Activated CD8-positive, alpha-beta memory T cell treated with anti-CD3 and anti-CD28 coated beads, Interleukin-2, amount 10 ng/mL, durations not matched to agents 7 days and 5 days (primary cell): ENCODE results near the gene XIRP1. TPM values are rescaled to one million over a fixed set of nuclear protein-coding genes. Genes with fewer than 3 reads are reported as not detected.
A peak's percentile ranks its signal among the peaks of the same experiment; 100 is the strongest.
"Not testable (repeated sequence)": the region's sequence is repeated elsewhere in the genome, so short reads cannot be mapped to it uniquely, and the experiment has no call there.

Source experiments
- ATAC-seq: fragments of 150-1000 bp; cut with Tn5 transposase; one replicate; pipeline ENCODE4 v1.10.0; 2021; ENCODE audit warnings: moderate library complexity
- CTCF ChIA-PET: fragments of 350-600 bp; sonication (Branson Sonifier 250); formaldehyde crosslinking; loops from one replicate; lab custom pipeline; 2021; ENCODE audit warnings: antibody characterized with exemption; lab: Charles Lee
- DNase-seq: peaks from one replicate; pipeline ENCODE4 v3.0.0-alpha.2; 2020
- H3K27ac Mint-ChIP-seq: one replicate; pipeline ENCODE4 v1.8.0; 2021; ENCODE audit warnings: mild to moderate bottlenecking, mixed read lengths
- H3K27me3 Mint-ChIP-seq: one replicate; pipeline ENCODE4 v1.8.0; 2021; ENCODE audit warnings: mixed read lengths
- H3K36me3 Mint-ChIP-seq: one replicate; pipeline ENCODE4 v1.8.0; 2021; ENCODE audit warnings: mild to moderate bottlenecking, mixed read lengths
- H3K4me1 Mint-ChIP-seq: one replicate; pipeline ENCODE4 v1.8.0; 2021; ENCODE audit warnings: mixed read lengths
- H3K4me3 Mint-ChIP-seq: one replicate; pipeline ENCODE4 v1.8.0; 2021; ENCODE audit warnings: mild to moderate bottlenecking, moderate library complexity, mixed read lengths
- H3K9me3 Mint-ChIP-seq: one replicate; pipeline ENCODE4 v1.8.0; 2022; ENCODE audit warnings: low read depth, mixed read lengths
- total RNA-seq, 2 experiments: library from RNA; stranded (reverse); gene quantifications; one replicate each; pipeline ENCODE4 v1.2.3, GENCODE V29; 2021

XIRP1 gene
- total RNA-seq, 2 experiments from 2014 or later = 0.06 to 1.0 TPM

DNA sequence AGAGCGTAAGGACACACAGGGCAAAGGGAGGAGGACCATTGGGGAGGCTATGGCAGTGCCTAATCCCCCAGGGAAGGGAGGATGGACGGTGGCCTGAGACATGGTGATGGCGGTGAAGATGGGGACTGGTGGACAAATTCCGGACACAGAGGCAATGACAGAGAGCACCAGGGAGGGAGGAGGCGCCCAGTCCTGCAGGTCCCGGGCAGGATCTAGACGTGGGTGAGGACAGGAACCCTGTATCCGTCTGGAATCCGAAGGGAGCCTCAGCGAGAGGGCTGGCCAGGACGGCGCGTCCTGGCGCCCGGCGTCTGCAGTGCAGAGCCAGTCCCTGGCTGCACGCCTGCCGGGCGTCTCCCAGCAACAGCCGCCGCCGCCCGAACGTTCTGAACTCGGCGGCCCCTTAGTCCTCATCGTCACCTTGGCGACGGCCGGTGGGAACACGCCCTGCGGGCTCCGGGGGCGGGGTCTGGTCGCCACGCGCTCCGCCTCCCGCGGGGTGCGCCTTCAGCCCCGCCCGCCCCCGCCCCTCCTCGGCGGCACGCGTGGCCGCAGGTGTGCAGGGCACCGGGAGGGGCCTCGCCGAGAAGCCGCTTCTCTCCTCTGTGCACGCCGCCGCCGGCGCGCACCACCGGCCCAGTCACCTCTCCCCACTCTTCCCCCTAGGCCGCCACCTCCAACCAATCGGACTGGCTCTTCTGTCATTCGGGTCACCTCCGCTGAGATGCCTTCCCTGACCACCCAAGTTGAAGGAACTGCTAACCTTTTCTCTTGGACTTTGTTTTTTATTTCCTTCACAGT is 11.6 kb downstream of the XIRP1 start:
- Mint-ChIP-seq H3K9me3 (no peaks in the 10 kb centered on the region), H3K4me3 (peak overlapping the region; percentile 80), H3K27ac (peak overlapping the region; percentile 79), H3K36me3 (peaks cover 4% of the 10 kb centered on the region), H3K4me1 (peaks cover 44% of the 10 kb centered on the region), H3K27me3 (no peaks in the 10 kb centered on the region)
- CTCF ChIA-PET = interaction anchor here (1.0 to 16.2 kb wide), 4 partner anchors 9 to 111 kb away, joined by 5 to 389 read pairs (median 24); no protein-coding TSS in a partner anchor
- ATAC-seq = peak; percentile 89
- peak; percentile 93 for DNase-seq

DNA sequence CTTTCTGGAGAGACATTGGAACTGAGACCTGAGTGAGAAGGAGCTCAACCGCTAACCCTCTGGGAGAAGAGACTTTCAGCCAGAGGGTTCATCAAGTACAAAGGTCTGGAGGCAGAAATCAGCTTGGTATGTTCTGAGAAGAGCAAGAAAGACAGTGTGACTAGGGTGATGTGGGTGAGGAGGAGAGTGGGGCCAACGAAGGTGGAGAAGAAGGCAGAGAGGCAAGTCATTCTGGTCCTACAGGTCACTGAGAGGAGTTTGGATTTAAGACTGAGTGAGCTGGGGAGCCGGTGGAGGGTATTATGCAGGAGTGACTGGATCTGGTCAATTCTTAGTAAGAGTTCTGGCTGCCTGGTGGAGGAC is 12.2 kb downstream of the XIRP1 start:
- Mint-ChIP-seq H3K36me3 (peaks cover 6% of the 10 kb centered on the region), H3K4me3 (peak overlapping the region; percentile 80), H3K4me1 (peaks cover 44% of the 10 kb centered on the region), H3K27ac (peak overlapping the region; percentile 79), H3K9me3 (no peaks in the 10 kb centered on the region), H3K27me3 (no peaks in the 10 kb centered on the region)
- peak; percentile 0 for ATAC-seq
- DNase-seq = no peak
- CTCF ChIA-PET = interaction anchor here (0.7 to 3.7 kb wide), 6 partner anchors 10 to 112 kb away, joined by 3 to 26 read pairs (median 6); partner anchors contain the start of genes GORASP1 and TTC21A

DNA sequence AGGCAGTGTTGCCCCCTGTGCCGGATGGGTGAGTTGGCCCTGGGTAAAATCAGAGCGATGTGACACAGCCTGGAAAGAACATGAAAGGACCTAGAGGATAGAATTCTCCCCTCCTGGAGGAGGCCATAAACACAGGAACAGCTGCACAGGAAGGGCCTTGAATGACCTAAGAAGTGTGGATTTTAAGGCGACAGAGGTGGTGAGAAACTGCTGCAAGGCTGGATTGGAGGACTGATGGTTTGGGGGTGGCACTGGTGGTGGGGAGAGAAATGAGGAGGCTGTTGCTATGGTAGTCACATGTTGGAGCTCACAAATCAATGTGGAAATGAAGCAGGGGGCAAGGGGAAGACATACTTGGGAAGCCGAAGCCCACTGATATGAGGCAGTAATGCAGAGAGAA is 13.8 kb downstream of the XIRP1 start:
- Mint-ChIP-seq H3K27ac (peak overlapping the region; percentile 68), H3K27me3 (no peaks in the 10 kb centered on the region), H3K4me1 (peaks cover 44% of the 10 kb centered on the region), H3K36me3 (peaks cover 8% of the 10 kb centered on the region), H3K4me3 (peak overlapping the region; percentile 27), H3K9me3 (peaks cover 2% of the 10 kb centered on the region)
- DNase-seq = peak; percentile 49
- CTCF ChIA-PET = interaction anchor here (0.9 to 3.7 kb wide), 7 partner anchors 11 to 113 kb away, joined by 3 to 26 read pairs (median 4); no protein-coding TSS in a partner anchor
- ATAC-seq = no peak

DNA sequence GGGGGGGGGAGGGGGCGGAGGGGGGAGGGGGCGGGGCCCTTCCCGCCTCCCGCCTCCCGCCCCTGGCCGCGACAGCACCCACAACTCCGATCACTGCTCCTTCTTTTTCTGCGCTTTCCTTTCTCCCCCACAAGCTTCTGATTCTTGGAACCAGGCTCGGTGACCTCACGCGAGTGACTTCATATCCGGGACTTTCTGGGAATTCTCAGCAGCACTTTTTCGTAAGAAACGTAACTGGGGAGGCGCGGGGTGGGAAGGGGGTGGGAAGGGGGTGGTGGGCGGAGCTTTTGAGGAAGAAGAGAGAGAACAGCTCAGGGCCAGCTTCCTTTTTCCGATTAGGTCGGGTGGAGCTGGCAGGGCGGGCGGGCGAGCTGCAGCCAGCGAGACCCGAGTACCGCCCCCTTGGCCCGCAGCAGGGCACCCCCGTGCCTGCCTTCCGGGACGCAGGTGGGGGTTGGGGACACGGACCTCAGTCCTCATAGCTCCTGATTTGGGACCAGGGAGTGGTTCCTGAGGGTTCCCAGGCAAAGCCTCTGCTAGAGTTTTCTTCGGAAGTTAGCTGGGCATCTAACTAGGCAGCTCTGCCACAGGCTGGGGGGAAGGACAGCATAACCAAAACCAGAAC is 14.6 kb downstream of the XIRP1 start:
- H3K27me3 Mint-ChIP-seq = no peaks in the 10 kb centered on the region
- CTCF ChIA-PET = interaction anchor here (0.6 to 3.7 kb wide), 7 partner anchors 10 to 114 kb away, joined by 3 to 26 read pairs (median 3); no protein-coding TSS in a partner anchor
- H3K9me3 Mint-ChIP-seq = peaks cover 2% of the 10 kb centered on the region
- H3K36me3 Mint-ChIP-seq = peaks cover 8% of the 10 kb centered on the region
- DNase-seq (peak; percentile 83), ATAC-seq (peak; percentile 54)
- H3K4me1 Mint-ChIP-seq = peaks cover 44% of the 10 kb centered on the region
- H3K27ac Mint-ChIP-seq = peak overlapping the region; percentile 75
- H3K4me3 Mint-ChIP-seq = peak overlapping the region; percentile 67

DNA sequence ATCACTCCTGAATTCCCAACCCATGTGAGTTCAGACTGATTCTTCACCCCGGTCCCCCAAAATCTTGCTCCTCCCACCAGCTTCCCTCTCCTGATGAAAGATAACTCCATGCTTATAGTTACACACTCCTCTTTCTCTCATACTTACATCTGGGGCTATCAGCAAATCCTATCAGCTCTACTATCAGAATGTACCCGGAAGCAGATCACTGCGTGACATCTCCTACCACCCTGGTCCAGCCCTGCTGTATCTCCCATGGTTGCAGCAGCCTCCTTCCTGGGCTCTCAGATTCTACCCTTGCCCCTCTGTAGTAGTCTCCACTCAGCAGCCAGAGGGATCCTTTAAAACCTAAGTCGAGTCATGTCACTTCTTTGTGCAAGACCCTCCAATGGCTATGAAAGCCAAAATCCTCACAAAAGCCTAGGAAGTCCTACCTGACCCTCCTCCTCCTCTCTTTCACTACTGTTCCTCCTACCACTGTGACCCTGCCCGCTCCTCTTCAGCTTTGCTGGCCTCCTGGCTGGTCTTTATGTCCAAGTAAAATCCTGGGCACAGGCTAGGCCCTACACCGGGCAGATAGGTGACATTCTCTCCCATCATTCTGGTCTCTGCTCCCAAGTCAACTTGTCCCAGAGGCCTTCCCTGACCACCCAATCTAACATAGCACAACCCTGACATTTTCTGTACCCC is 16.2 kb downstream of the XIRP1 start:
- no peak overlapping the region for H3K27ac Mint-ChIP-seq
- H3K9me3 Mint-ChIP-seq = peaks cover 2% of the 10 kb centered on the region
- H3K4me1 Mint-ChIP-seq = peaks cover 42% of the 10 kb centered on the region
- CTCF ChIA-PET = interaction anchor here (0.8 to 3.1 kb wide), 6 partner anchors 10 to 115 kb away, joined by 3 to 11 read pairs (median 4); no protein-coding TSS in a partner anchor
- ATAC-seq (no peak), DNase-seq (no peak)
- peaks cover 8% of the 10 kb centered on the region for H3K36me3 Mint-ChIP-seq
- H3K27me3 Mint-ChIP-seq = peaks cover 3% of the 10 kb centered on the region
- H3K4me3 Mint-ChIP-seq = no peak overlapping the region

DNA sequence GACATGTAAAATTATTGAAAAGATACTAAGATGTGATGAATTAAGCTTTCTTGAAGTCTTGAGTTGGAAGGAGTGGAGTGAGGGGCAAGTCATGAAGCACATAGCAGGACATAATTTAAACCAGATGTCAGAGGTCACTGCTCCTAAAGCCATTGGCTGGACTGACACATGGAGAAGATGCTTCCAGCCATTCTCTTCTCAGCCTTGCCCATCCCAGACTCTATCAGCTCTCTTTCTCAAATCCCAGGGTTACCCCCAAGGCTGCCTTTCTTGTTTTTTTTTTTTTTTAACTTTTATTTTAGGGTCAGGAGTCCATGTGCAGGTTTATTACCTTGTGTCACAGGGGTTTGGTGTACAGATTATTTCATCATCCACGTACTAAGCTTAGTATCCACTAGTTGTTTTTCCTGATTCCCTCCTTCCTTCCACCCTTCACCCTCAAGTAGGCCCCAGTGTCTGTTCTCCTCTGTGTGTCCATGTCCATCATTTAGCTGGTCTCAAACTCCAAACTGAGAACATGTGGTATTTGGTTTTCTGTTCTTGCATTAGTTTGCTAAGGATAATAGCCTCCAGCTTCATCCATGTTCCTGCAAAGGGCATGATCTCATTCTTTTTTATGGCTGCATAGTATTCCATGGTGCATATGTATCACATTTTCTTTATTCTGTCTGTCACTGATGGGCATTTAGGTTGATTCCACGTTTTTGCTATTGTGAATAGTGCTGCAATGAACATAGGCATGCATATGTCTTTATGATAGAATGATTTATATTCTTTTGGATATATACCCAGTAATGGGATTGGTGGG is 18.9 kb downstream of the XIRP1 start:
- Mint-ChIP-seq H3K4me3 (no peak overlapping the region), H3K36me3 (peaks cover 8% of the 10 kb centered on the region), H3K9me3 (peaks cover 2% of the 10 kb centered on the region), H3K27me3 (peaks cover 3% of the 10 kb centered on the region), H3K4me1 (peaks cover 18% of the 10 kb centered on the region), H3K27ac (no peak overlapping the region)
- ATAC-seq = no peak
- no peak for DNase-seq
- CTCF ChIA-PET = interaction anchor here (0.9 to 3.1 kb wide), 6 partner anchors 15 to 118 kb away, joined by 3 to 11 read pairs (median 4); no protein-coding TSS in a partner anchor

DNA sequence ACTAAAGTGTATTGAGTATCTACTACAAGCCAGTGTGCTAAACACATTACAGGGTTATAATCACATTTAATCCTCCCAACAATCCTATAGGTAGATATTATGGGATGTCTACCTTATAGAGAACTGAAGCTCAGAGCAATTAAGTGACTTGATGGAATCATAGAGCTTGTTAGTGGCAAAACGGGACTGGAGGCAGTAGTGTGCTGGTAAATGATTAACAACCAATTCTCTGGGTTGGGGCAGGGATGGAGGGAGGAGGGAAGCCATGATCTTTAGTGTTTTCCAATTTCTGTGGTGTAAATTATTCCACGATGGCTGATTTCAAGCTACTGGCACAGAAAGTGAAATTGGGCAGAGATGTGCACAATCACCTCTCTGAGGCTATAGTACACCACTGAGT is 20.5 kb downstream of the XIRP1 start:
- Mint-ChIP-seq H3K9me3 (peaks cover 2% of the 10 kb centered on the region), H3K4me1 (peaks cover 6% of the 10 kb centered on the region), H3K4me3 (no peak overlapping the region), H3K27ac (no peak overlapping the region), H3K27me3 (peaks cover 3% of the 10 kb centered on the region), H3K36me3 (peaks cover 6% of the 10 kb centered on the region)
- no peak for ATAC-seq
- DNase-seq = no peak
- CTCF ChIA-PET = interaction anchor here (0.9 to 2.3 kb wide), 4 partner anchors 22 to 120 kb away, joined by 3 to 8 read pairs (median 6); no protein-coding TSS in a partner anchor

DNA sequence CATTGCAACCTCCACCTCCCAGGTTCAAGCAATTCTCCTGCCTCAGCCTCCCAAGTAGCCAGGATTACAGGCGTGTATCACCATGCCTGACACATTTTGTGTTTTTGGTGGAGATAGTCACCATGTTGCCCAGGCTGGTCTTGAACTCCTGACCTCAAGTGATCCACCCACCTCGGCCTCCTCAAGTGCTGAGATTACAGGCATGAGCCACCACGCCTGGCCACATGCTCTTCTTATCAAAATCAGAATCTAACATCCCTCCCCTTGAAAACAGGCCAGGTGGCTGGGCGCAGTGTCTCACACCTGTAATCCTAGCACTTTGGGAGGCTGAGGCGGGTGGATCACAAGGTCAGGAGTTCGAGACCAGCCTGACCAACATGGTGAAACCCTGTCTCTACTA is 21.5 kb downstream of the XIRP1 start:
- CTCF ChIA-PET = interaction anchor here (2.1 kb wide), 1 partner anchor 117 kb away, joined by 7 read pairs; no protein-coding TSS in a partner anchor
- not testable (repeated sequence) for H3K4me3 Mint-ChIP-seq, DNase-seq, H3K36me3 Mint-ChIP-seq, ATAC-seq, H3K27ac Mint-ChIP-seq, H3K4me1 Mint-ChIP-seq, H3K27me3 Mint-ChIP-seq, H3K9me3 Mint-ChIP-seq

DNA sequence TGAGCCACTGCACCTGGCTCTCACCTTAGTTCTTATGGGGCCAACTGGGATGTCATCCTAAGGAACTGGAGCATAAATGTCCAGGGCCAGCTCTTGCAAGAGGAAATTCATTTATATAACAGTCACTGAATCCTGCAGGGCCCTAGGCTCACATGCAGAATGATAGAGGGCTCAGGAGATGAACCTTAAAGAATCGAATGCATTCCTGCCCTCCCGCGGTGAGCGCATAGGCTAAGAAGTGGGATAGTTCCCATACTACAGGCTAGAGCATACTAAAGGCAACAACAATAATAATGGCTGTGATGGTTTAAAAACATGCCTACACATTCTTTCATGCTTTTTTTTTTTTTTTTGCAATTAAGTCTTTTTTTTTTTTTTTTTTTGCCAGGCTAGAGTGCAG is 21.9 kb downstream of the XIRP1 start:
- ATAC-seq (no peak), DNase-seq (no peak)
- Mint-ChIP-seq H3K27ac (no peak overlapping the region), H3K36me3 (peaks cover 2% of the 10 kb centered on the region), H3K4me1 (peaks cover 5% of the 10 kb centered on the region), H3K27me3 (peaks cover 3% of the 10 kb centered on the region), H3K4me3 (no peak overlapping the region), H3K9me3 (peaks cover 2% of the 10 kb centered on the region)
- CTCF ChIA-PET = interaction anchor here (1.0 to 2.0 kb wide), 2 partner anchors 44 to 118 kb away, joined by 3 to 6 read pairs; no protein-coding TSS in a partner anchor

DNA sequence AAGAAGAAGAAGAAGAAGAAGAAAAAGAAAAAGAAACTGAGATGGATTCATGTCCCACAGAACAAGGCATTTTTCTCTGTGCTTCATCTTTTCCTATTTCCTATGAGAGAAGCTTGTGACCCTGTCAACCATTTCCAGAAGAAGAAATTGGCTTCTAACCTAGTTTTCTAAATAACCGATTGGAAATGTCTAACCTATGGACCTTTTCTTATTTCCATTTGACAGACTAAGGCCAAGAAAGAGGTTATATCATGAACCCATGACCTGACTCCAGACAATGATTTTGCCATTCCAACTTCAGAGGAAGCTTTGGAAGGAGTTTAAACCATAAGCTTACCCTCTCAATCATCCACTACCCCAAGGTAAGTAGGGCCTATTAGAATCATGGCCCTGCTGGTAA is 22.7 kb downstream of the XIRP1 start:
- no peak for DNase-seq
- Mint-ChIP-seq H3K4me1 (peaks cover 5% of the 10 kb centered on the region), H3K27me3 (peaks cover 3% of the 10 kb centered on the region), H3K4me3 (no peak overlapping the region), H3K9me3 (peaks cover 1% of the 10 kb centered on the region), H3K36me3 (peaks cover 2% of the 10 kb centered on the region), H3K27ac (no peak overlapping the region)
- CTCF ChIA-PET = interaction anchor here (0.7 to 2.0 kb wide), 4 partner anchors 16 to 1202 kb away, joined by 3 to 6 read pairs (median 3); no protein-coding TSS in a partner anchor
- ATAC-seq = no peak

DNA sequence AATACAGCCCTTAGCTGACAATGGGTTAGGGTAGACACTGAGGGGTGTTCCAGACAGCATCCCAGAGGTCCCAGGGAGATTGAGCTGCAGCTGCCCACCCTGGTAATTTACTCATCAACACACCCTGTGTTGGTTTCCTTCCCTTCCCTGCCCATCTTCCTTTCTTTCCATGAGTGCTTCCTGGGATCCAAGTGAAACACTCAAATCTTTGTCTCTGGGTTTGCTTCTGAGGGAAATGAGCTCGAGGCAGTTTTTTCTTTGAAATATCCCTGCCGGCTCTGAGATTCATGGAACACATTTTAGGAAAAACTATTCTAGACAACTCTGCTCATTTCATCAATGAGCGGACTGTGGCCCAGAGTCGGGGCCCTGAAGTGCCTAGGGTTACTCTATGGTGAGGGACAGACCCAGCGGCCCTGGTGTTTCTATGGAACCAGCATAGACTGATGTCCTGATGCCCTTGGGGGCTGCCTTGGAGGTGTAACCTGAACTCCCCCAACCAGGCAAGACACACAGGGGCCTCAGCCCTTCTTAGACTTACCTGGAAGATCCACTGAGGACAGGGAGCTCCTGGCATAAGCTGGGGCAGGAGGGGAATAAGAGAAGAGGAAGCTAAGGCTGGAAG is 24.1 kb downstream of the XIRP1 start:
- Mint-ChIP-seq H3K4me1 (peaks cover 5% of the 10 kb centered on the region), H3K36me3 (peaks cover 1% of the 10 kb centered on the region), H3K4me3 (no peak overlapping the region), H3K27me3 (peaks cover 3% of the 10 kb centered on the region), H3K27ac (no peak overlapping the region), H3K9me3 (no peaks in the 10 kb centered on the region)
- CTCF ChIA-PET = interaction anchor here (1.1 to 2.0 kb wide), 3 partner anchors 10 to 120 kb away, joined by 3 to 6 read pairs (median 3); no protein-coding TSS in a partner anchor
- DNase-seq (no peak), ATAC-seq (no peak)
